ENCODE measurements around the gene CCDC88A.
A peak's percentile ranks its signal among the peaks of the same experiment; 100 is the strongest.
"Not testable (repeated sequence)": the region's sequence is repeated elsewhere in the genome, so short reads cannot be mapped to it uniquely, and the experiment has no call there.

The CCDC88A gene

GRCh38 chr2:55420871-55421270 lies 1.2 kb upstream of the CCDC88A start:
- no peak for DNase-seq

DNA sequence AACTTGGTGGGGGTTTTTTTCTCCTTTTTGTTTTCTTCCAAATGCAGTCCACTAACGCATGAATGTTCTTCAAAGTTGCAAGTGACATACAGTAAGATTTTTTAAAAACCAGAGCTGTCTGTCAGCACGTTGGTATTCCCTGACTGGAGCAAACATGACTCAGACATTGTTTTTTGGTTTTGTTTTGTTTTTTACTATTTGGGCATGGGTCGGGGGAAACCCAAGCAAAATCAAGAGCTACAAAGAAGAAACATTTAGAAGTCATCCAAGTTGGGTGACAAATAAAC lies 726 bp upstream of the CCDC88A start:
- no peak for DNase-seq

DNA sequence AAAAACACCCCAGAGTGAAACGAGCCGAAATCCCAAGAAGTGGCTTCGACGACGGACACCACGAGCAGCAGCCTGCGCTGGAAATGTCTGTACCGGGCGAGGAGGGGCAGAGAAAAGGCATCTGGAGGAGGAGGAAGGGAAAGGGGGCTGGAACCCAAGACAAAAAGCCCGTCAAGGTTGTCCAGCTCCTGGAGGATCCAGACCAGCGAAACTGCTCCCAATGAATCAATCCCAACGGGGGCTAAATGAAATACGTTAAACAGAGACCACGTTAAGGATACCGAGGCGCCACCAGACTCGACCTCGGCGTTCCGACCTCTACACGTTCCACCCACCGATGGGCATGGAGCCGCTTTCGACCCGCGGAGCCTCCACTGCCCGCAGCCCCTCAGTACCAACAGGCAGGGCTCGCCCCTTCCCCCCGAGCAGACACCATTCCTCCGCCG lies 400 bp downstream of the CCDC88A start:
- DNase-seq = peak; percentile 8

DNA sequence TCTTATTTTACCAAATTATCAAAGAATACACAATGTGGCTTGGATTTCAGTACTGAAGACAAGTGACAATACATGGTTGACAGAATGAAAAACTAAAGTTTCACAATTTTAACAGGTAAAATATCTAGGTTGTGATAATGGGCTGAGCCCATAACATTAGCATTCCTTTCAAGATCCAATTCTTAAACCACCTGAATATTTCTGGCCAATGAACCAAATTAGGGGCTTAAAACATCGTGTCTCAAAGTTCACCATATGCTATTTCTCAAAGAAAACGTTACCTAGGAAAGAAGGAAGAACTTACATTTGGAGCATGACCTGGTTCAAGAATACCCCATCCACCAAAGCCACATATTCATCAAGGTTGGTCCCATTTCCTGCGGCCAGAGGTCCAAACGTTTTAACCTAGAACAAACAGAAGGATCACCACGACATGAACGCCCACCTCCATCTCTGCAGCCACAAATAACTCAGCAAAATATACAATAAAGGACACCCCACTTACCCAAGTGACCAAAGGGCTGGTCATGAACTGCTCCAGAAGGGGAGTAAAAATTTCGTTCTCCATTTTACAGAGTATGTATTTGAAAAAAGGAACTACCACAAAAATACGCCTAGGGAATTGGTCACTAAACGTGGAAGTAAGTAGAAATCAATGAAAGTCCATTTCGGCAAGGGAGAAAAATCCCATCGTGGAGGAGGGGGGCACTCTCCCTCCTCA lies 984 bp downstream of the CCDC88A start:
- no peak for DNase-seq

- DNase-seq = no peak
Observed at GRCh38 chr2:55418072-55418471, 1.6 kb downstream of the CCDC88A start.

DNA sequence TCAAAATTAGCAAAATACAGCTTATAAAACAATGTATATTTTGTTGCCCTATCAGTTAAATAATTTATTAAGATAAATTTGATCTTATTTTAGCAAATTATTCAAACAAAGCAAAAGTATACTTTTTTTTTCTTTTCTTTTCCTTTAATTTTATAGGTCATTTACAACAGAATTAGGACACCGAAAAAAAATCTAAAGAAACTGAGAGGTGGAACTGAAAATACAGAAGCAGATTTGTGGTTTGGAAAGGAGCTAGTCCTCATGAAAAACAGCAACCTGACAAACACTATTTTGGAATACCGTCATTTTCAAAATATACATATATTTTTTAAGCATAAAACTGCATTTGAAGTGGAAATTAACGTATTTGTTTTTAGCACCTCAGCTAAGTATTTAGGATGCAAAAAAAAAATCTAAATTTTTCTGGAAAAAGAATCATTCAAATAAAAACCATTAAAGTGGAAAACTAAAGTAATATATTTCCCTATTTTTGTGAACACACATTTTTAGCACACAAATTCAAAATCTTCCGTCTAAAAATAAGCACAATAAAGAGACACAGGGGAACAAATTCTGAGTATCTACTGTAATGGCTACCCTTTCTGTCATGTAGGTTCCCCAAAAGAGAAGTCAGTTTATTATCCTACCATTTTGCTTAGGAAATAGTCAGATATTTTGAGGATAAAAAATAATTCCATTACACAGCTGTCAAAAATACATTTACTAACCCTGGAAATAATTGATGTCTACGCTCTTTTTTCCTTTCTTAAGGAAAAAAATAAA lies 2.7 kb downstream of the CCDC88A start:
- no peak for DNase-seq

DNA sequence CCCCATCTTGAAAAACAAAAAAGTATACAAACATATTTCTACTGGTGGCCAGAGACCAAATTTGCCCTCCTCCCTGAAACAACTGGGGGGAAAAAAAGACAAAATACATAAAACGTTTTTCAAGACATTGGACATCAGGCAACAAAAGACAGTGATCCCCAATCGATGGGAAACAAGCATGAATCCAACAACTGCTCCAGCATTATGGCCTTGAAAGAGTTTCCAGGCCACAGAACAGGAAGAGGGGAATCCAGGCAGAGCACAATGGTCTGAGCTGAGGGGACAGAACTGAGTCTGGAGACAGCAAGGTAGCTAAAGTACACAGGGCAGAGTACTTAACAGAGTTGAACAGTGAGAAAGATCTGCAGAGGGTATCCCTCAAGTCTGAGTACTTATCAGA lies 4.4 kb downstream of the CCDC88A start:
- no peak for DNase-seq

GRCh38 chr2:55408918-55409868 lies 10.5 kb downstream of the CCDC88A start:
- DNase-seq = no peak

DNA sequence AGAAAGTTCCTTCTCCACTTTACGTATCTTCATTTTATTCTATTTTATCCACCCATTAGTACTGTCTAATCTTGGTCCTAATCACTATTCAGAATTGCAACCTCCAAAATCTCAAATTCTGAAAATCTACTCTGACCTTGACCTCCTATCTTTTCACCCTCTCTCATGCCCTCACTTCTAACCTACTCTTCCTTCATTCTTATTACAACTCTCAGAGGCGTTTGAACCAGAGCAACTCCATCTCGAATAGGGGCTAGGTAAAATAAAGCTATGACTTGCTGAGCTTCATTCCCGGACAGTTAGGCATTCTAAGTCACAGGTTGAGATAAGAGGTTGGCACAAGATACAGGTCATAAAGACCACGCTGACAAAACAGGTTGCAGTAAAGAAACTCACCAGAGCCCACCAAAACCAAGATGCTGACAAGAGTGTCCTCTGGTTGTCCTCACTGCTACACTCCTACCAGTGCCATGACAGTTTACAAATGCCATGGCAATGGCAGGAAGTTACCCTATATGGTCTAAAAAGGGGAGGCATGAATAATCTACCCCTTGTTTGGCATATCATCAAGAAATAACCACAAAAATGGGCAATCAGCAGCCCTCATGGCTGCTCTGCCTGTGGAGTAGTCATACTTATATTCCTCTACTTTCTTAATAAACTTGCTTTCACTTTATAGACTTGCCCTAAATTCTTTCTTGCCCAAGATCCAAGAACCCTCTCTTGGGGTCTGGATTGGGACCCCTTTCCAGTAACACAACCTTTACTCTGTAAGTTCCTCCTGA lies 11.4 kb downstream of the CCDC88A start:
- no peak for DNase-seq

DNA sequence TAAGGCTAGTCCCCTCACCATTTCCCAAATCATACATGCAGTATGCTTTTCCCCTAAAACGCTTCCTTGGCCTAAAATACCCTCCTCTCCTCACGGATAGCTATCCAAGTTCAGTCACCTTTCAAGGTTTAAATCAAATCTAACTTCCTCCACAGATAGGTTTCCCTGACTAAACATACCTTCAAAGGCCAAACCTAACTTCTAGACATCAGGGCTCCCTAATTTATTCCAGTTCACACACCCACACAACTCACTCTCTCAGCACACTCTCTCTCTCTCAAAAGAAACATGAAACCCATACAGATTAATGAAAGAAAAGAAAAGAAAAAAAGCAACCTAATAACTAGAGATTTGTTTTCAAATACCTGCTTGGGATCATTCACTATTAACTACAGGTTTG lies 14.5 kb downstream of the CCDC88A start:
- no peak for DNase-seq

DNA sequence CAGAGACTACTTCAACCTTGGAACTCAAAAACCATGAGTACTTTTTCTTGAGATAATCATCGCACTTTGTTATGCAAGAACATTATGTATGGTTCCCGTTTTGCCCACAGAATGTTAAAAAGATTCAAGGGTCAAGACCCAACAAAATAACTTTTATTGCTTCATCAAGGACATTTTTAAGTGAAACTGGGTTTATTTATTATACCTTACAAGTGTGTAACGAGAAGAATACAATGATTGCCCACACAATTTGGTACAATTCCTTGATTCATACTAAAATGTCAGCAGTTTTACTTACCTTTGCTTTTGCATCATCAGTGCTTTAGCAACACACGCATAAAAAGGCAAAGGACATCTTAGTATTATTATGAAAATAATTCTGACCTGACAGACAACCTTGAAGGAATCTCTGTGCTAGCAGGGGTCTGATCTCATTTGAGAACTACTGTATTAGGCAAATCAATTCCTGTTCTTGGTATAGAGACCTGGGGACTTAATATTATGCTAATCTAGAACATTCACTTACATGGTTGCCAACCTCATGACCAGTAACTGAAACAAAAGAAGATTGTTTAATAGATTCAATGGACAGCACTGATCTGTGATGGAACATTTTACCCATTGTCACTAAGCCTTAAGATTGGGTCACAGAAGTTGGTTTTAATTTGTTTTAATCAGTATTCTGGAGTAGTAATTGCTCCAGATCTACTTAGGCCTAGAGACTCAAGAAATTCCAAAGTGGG lies 16.2 kb downstream of the CCDC88A start:
- DNase-seq = no peak

- no peak for DNase-seq
Observed at GRCh38 chr2:55401124-55401523, 18.5 kb downstream of the CCDC88A start.

- DNase-seq = no peak
Observed at GRCh38 chr2:55400332-55400731, 19.3 kb downstream of the CCDC88A start.

- no peak for DNase-seq
Observed at GRCh38 chr2:55399815-55400214, 19.8 kb downstream of the CCDC88A start.

DNA sequence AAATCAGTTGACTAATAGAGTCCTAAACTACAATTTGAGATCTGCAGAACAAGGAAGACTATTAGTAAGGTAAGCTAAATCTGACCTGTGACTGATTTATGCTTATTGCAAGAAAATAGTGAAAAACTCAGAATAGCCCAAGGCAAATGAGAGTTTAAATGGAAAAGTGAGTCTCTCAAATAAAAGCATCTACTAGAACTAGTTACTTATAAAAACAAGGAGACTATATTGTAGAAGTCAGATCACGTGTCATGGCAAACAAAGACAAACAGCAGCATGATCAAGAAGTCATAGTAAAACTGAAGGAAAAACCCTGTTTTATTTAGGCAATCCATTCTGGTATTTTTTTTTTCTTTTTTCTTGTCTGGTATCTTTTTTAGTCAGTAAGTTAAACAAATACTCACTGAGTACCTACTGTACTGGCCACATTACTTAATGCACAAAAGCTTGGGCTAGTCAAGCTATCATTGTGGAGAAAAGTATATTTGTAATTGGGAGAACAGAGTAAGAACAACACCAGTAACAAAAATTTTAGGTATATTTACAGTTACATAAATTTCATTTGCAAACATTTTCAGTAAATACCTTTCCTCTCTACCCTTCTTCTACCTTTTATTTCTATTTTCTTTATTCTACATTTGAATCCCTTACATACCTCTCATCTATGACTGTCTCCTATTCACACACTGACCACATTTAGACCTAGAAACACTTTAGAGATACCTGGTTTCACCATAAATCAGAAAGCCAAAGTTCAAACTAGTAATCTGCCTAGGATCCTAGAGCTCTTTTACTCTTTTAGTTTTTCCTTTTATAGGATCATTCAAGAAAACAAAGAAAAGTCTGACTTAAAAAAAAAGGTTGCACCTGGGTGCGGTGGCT lies 23.7 kb downstream of the CCDC88A start:
- DNase-seq = no peak

DNA sequence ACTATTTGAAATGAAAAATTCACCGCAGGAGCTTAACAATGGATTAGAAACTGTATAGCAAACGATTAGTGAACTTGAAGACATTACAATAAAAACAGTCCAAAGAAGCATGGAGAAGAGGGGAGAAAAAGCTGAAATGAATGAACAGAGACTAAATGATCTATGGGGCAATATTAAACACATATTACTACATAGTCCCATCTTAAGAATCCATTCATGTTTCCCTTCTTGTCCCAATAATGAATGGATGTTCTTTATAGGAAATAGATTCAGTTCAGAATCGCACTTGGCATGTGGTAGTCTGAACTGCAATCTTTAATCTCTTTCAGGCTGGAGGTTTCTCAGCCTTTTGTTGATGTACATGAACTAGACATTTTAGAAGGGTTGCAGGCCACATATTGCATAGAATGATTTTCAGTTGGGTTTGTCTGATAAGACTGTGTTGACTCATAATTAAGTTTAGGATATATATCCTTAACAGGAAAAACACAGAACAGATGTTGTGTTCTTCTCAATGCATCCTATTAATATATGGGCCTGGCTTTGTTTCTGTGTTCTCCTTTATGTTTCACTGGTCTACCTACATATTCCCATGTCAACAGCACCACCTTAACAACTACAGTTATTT lies 27.9 kb downstream of the CCDC88A start:
- no peak for DNase-seq

DNA sequence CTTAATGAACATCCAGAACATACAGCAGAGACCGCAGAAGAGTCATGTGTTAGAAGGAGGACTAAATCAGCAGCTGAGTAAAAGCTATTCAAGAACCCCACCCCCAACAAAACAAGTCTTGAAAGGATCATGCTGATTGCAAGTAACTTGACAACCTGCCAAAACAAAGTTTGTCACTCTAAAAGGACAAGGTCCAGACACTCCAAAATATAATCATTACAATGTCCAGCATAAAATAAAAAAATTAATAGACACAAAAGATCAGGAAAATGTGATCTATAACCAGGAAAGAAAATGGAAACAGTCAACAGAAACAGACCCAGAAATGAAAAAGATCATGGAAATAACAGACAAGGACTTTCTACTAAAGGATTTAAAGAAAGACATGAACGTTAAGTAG lies 28.5 kb downstream of the CCDC88A start:
- DNase-seq = no peak

DNA sequence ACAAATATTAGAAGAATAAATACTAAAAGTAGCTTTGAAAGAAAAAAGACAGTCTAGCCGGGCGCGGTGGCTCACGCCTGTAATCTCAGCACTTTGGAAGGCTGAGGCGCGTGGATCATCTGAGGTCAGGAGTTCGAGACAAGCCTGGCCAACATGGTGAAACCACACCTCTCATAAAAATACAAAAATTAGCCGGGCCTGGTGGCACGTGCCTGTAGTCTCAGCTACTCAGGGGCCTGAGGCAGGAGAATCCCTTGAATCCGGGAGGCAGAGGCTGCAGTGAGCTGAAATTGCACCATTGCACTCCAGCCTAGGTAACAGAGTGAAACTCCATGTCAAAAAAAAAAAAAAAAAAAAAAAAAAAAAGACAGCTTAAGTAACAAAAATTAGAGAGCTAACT lies 34.1 kb downstream of the CCDC88A start:
- DNase-seq = not testable (repeated sequence)

DNA sequence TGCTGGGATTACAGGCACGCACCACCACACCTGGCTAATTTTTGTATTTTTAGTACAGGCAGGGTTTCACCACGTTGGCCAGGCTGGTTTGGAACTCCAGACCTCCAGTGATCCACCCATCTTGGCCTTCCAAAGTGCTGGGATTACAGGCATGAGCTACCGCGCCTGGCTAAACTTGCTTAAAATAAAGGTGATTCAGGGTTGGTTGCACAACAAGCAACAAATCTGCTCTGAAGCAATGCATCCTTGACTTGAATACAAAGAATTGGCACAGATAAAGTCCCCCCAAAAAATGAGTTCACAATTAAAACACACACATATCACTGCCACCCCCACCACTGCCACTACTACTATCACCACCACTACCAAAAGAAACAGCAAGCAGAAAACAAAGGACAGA lies 34.9 kb downstream of the CCDC88A start:
- DNase-seq = no peak

GRCh38 chr2:55371376-55371775 lies 48.3 kb downstream of the CCDC88A start:
- no peak for DNase-seq

Data from activated CD4-positive, alpha-beta T cell treated with anti-CD3 and anti-CD28 coated beads, Interleukin-10, Interleukin-2, amounts not matched to agents 100 ng/mL and 50 ng/mL, durations not matched to agents 16 hours and 8 hours (primary cell).